ENCODE measurements around the gene PCED1A. TPM values are rescaled to one million over a fixed set of nuclear protein-coding genes. Genes with fewer than 3 reads are reported as not detected.
A peak's percentile ranks its signal among the peaks of the same experiment; 100 is the strongest.

PCED1A gene
- total and polyA plus RNA-seq, 9 of the 15 experiments (the other 6 are each of a cell fraction or from before 2014, with no cell fraction given) = 1.5 to 11.5 (median 5.9) TPM

- no peak for TF ChIP-seq SAP30 (IDR thresholded peaks at IDR 0.05; ENCODE audit: borderline replicate concordance, insufficient read depth, low read depth, low read length, poor library complexity, severe bottlenecking)
- TF ChIP-seq SIN3B (IDR thresholded peaks at IDR 0.05; ENCODE audit: low read depth) = no peak
- 0 out of 2 replicates have a peak, but pooled peaks have one; percentile 59 for TF ChIP-seq IRF2 (CRISPR knock-in tag; IDR thresholded peaks at IDR 0.05)
- peak; percentile 81; the same call in 1 of the 2 replicates for TF ChIP-seq MYNN (IDR thresholded peaks at IDR 0.05)
- TF ChIP-seq MYNN (CRISPR knock-in tag; IDR thresholded peaks at IDR 0.05) = no peak
- TF ChIP-seq ZNF511 (CRISPR knock-in tag; IDR thresholded peaks at IDR 0.05) = no peak
- 0 out of 2 replicates have a peak, but pooled peaks have one; percentile 2 for TF ChIP-seq ZNF316 (IDR thresholded peaks at IDR 0.05)
- no peak for TF ChIP-seq ETS2 (tag; IDR thresholded peaks at IDR 0.05; ENCODE audit: borderline replicate concordance, poor library complexity, severe bottlenecking)
- 0 out of 2 replicates have a peak, but pooled peaks have one; percentile 60 for TF ChIP-seq ZNF282 (CRISPR knock-in tag; IDR thresholded peaks at IDR 0.05)
- no peak for TF ChIP-seq CREM (IDR thresholded peaks at IDR 0.05; ENCODE audit: low read depth)
- TF ChIP-seq ID3 (CRISPR knock-in tag; IDR thresholded peaks at IDR 0.05) = no peak
- 0 out of 2 replicates have a peak, but pooled peaks have one; percentile 21 for TF ChIP-seq ID3 (tag; IDR thresholded peaks at IDR 0.05)
- TF ChIP-seq HNRNPLL (IDR thresholded peaks at IDR 0.05; ENCODE audit: low read depth, low read length, poor library complexity, severe bottlenecking) = no peak
These were observed 40.6 kb downstream of the PCED1A start (continued) for GRCh38 chr20:2799688-2800520.
